ENCODE measurements around the gene CASP4.

- TF ChIP-seq, protein P1, sequence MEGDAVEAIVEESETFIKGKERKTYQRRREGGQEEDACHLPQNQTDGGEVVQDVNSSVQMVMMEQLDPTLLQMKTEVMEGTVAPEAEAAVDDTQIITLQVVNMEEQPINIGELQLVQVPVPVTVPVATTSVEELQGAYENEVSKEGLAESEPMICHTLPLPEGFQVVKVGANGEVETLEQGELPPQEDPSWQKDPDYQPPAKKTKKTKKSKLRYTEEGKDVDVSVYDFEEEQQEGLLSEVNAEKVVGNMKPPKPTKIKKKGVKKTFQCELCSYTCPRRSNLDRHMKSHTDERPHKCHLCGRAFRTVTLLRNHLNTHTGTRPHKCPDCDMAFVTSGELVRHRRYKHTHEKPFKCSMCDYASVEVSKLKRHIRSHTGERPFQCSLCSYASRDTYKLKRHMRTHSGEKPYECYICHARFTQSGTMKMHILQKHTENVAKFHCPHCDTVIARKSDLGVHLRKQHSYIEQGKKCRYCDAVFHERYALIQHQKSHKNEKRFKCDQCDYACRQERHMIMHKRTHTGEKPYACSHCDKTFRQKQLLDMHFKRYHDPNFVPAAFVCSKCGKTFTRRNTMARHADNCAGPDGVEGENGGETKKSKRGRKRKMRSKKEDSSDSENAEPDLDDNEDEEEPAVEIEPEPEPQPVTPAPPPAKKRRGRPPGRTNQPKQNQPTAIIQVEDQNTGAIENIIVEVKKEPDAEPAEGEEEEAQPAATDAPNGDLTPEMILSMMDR (IDR thresholded peaks at IDR 0.05; ENCODE audit: low read depth, low read length, poor library complexity, severe bottlenecking): no peak
- TF ChIP-seq EZH2phosphoT487 (IDR thresholded peaks at IDR 0.05; ENCODE audit: borderline replicate concordance, low read length): no peak
Observed at GRCh38 chr11:104908186-104908531, 60.2 kb downstream of the CASP4 start.
